SK-N-SH treated with all-trans-retinoic acid at 6 μM for 48 hours (cell line): ENCODE data around the gene TCERG1.

Experiments used
- ARNTL ChIP-seq: fragments of 450-650 bp; formaldehyde crosslinking; IDR thresholded peaks from 2 replicates; pipeline ENCODE4 v1.5.0; 2020; ENCODE audit warnings: low read depth, mild to moderate bottlenecking, moderate library complexity, borderline replicate concordance
- CREB5 ChIP-seq: fragments of 250-450 bp; sonication (Bioruptor Pico); IDR thresholded peaks from 2 replicates; pipeline ENCODE4 v1.5.1; 2020; ENCODE audit warnings: low read depth, mild to moderate bottlenecking, moderate library complexity
- CSDC2 ChIP-seq: fragments of 250-450 bp; sonication (Bioruptor Pico); IDR thresholded peaks from 2 replicates; pipeline ENCODE4 v1.5.0; 2020; ENCODE audit warnings: mild to moderate bottlenecking, moderate library complexity
- ESRRG ChIP-seq: fragments of 250-450 bp; sonication (Bioruptor Pico); IDR thresholded peaks from 2 replicates; pipeline ENCODE4 v1.6.1; 2021; ENCODE audit warnings: mild to moderate bottlenecking
- OSR1 ChIP-seq: fragments of 250-450 bp; sonication (Bioruptor Pico); IDR thresholded peaks from 2 replicates; pipeline ENCODE4 v1.8.0; 2022; ENCODE audit warnings: moderate library complexity, mild to moderate bottlenecking, inconsistent platforms
- PATZ1 ChIP-seq: fragments of 250-450 bp; sonication (Bioruptor Pico); IDR thresholded peaks from 2 replicates; pipeline ENCODE4 v1.8.0; 2020; ENCODE audit warnings: mild to moderate bottlenecking, moderate library complexity, borderline replicate concordance
- RARB ChIP-seq: fragments of 250-450 bp; sonication (Bioruptor Pico); IDR thresholded peaks from 2 replicates; pipeline ENCODE4 v1.8.0; 2021; ENCODE audit warnings: mild to moderate bottlenecking, moderate library complexity
- SNAI2 ChIP-seq: fragments of 250-450 bp; sonication (Bioruptor Pico); IDR thresholded peaks from 2 replicates; pipeline ENCODE4 v1.5.0; 2020; ENCODE audit warnings: mild to moderate bottlenecking, moderate library complexity
- TSHZ2 ChIP-seq: fragments of 250-450 bp; sonication (Bioruptor Pico); IDR thresholded peaks from 2 replicates; pipeline ENCODE4 v1.5.0; 2020; ENCODE audit warnings: mild to moderate bottlenecking, moderate library complexity
- ZC3H10 ChIP-seq: fragments of 250-450 bp; sonication (Bioruptor Pico); IDR thresholded peaks from 2 replicates; pipeline ENCODE4 v1.5.1; 2021; ENCODE audit warnings: mild to moderate bottlenecking, moderate library complexity
- ZFP3 ChIP-seq: fragments of 250-450 bp; sonication (Bioruptor Pico); IDR thresholded peaks from 2 replicates; pipeline ENCODE4 v1.5.0; 2020; ENCODE audit warnings: mild to moderate bottlenecking, moderate library complexity
- ZFP30 ChIP-seq: fragments of 450-650 bp; formaldehyde crosslinking; IDR thresholded peaks from 2 replicates; pipeline ENCODE4 v1.5.0; 2022; ENCODE audit warnings: mild to moderate bottlenecking, moderate library complexity

GRCh38 chr5:146553446-146553845 is 106.3 kb downstream of the TCERG1 start:
- TF ChIP-seq RARB (CRISPR knock-in tag): no peak
- TF ChIP-seq OSR1 (CRISPR knock-in tag): no peak
- no peak for TF ChIP-seq ZFP30 (CRISPR knock-in tag)
- no peak for TF ChIP-seq ESRRG (CRISPR knock-in tag)
- TF ChIP-seq PATZ1 (CRISPR knock-in tag): no peak
- TF ChIP-seq ZC3H10 (CRISPR knock-in tag): no peak
- no peak for TF ChIP-seq ZFP3 (CRISPR knock-in tag)
- TF ChIP-seq CSDC2 (CRISPR knock-in tag): no peak
- no peak for TF ChIP-seq CREB5 (CRISPR knock-in tag)
- no peak for TF ChIP-seq SNAI2 (CRISPR knock-in tag)
- TF ChIP-seq ARNTL (CRISPR knock-in tag): no peak
- TF ChIP-seq TSHZ2: no peak
